NCI-H1694 treated with DMSO at 0.1 percent for 48 hours (cell line): Measurements from ENCODE around the gene CDC42BPA.
A peak's percentile ranks its signal among the peaks of the same experiment; 100 is the strongest.

Experiments used
- DNase-seq: peaks from one replicate; lab custom pipeline; 2025; lab: John Stamatoyannopoulos, UW

Gene CDC42BPA

DNA sequence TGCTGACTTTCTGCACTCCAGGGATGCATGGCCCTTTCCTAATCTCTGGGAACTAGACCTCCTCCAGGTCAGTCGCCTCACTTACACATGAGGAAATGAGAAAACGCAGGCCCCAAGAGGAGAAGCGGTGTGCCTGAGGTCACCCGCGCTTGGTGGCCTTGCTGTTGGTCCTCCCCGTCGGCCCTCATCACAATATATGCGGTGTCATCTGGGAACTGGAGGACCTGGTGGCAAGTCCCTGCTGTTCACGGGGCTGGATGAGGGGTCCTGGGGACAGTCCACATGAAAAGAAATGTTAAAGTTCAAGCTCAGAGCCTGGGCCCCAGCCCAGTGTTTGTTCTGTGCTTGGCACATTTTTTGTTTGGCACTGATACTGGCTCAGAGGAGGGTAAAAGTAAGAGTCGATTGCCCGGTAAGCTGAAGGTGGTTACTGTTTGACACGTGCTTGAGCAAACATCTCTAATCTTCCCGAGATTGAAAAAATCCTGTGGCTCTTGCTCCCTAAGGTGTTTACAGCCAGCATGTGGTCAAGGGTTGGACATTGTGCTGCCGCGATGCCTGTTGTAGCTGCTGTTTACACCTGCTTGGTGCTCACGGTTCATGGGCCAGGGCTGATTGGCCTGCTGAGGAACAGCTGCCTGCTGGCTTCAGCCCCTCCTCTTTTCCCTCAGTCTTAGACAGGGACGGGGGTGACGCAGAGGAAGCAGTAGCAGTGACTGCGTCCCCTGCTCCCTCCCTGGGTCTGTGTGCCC, 373.0 kb downstream of the CDC42BPA start:
- peak; percentile 11 for DNase-seq

DNA sequence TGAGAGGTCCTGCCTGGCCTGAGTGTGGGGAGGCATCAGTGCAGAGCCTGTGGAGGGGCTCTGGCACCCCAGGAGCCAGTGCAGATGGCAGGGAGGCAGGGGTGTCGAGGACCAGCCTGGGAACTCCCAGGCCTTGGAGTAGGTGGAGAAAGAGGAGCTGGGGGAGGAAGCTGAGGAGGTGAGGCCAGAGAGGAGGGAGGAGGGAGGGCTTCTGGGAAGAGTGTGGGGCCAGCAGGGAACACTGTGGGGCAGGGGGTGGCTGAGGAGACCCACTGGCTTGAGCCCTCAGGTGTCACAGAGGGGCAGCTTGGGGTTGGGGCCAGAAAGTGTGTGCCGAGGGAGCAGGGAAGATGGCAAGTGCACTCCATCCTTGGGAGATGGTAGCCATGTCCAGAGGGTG, 374.4 kb downstream of the CDC42BPA start:
- no peak for DNase-seq

GRCh38 chr1:226943156-226943555, 375.1 kb downstream of the CDC42BPA start:
- DNase-seq: no peak

GRCh38 chr1:226942392-226942791, 375.9 kb downstream of the CDC42BPA start:
- no peak for DNase-seq

DNA sequence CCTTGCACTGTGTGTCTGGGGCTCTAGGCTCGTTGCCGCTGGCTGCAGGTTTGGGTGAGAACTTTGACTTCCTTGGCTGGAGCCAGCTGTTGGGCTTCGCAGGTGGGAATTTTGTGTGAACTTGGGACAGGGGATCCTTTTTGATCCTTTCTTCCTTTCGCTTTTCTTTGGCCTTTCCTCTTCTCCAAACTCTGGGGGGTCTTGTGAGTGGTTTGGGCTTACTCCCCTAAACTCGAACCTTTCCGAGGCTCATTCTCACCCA, 377.6 kb downstream of the CDC42BPA start:
- DNase-seq: no peak

GRCh38 chr1:226940029-226940805, 378.1 kb downstream of the CDC42BPA start, which contains the start of gene COQ8A:
Gene COQ8A (plus strand): TSS chr1:226940294. CDS start chr1:226961386, 21,092 bp downstream.
- peak; percentile 99 for DNase-seq
